GM12801 (cell line): ENCODE results near the gene KRT77.

Experiments
- CTCF ChIP-seq: IDR thresholded peaks from one replicate; pipeline ENCODE4 v1.5.1; 2011; ENCODE audit warnings: control low read depth; ENCODE audit not compliant: insufficient read length; ENCODE audit errors: extremely low read depth

The KRT77 gene

GRCh38 chr12:52698651-52699340 lies 4.5 kb downstream of the KRT77 start:
- no peak for TF ChIP-seq CTCF

DNA sequence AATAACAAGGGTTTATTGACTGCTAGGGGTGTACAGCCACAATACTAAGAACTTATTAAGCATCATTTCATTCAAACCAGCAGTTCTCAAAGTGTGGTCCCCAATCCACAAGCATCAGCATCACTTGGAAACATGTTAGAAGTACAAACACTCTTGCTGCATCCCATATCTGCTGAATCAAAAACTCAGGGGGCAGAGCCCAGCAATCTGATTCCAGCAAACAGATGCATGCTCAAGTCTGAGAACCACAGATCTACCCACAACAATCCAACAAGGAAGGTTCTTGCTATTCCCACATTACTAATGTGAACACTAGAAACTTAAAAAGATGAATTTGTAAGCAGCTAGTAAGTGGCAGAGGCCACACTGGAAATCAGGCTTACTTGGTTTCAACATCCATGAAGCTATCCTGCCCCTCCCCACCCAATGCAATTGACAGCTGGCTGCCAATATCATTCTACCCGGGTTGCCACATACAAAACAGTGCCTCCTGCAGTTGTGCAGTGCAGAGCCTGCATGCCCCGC lies 6.2 kb downstream of the KRT77 start:
- TF ChIP-seq CTCF = no peak

GRCh38 chr12:52696588-52696987 lies 6.7 kb downstream of the KRT77 start:
- TF ChIP-seq CTCF = no peak

DNA sequence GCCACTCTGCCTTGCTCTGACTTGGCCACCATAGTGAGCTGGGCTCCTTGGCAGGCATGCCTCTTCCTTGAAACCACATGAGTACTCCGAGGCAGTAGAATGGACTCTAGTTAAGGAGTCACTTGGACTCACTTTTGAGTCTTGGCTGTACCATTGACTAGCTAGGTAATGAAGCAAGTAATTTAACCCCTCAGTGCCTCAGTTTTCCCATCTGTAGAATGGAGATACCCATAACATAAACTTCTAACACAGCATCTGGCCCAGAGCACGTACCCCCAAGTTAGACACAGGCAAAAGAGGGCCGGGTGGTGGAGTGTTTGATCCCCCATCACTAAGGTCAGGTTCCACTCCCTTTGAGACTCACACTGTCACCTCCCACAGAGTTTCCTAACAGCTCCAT lies 8.3 kb downstream of the KRT77 start:
- no peak for TF ChIP-seq CTCF

DNA sequence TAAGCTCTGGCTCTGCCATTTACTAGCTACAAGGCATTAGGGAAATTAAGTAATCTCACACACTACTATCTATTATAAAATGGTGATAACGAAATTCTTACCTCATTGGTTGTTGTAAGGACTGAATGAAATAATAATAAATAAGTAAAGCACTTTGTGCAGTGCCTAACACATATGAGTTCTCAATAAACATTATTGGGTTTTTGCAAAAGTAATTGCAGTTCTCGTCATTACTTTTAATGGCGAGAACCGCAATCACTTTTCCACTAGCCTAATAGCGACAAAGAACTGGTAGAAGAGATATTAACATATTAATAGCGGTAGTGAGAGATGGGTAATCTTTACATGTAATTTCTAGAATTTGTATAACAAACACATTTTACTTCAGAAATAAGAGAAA lies 9.2 kb downstream of the KRT77 start:
- TF ChIP-seq CTCF = no peak

DNA sequence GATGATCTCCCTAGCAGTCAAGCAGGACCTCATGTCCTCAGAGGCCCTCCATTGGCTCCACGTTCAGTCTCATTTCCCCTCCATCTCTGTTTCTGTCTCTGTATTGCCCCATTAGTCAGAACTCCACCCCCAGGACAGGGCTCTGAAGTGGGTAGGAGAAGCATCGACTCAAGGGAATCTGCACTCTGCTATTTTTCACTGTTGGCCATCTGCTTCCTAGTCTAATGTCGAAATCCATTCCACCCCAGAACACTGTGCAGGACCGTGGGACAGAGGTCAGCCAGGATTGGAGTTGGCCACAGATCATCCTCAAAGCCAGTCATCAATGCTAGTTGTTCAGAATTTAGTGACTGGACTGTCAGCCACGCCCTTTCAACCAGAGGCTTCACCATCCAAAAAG lies 10.1 kb downstream of the KRT77 start:
- no peak for TF ChIP-seq CTCF

DNA sequence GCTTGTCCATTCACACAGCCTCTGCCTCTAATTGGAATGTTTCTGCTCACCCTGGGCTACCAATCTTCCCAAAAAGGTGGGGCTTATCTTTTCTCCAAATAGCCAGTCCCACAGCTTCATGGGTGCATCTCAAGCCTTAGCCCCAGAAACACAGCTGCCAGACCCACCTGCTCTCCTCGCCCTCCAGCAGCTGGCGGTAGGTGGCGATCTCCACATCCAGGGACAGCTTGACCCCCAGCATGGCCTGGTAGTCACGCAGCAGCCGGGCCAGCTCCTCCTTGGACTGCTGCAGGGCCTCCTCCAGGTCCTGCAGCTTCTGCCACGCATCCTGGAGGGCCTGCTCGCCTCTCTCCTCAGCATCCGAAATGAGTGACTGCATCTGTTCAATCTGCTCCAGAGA lies 11.1 kb downstream of the KRT77 start:
- TF ChIP-seq CTCF = no peak

- TF ChIP-seq CTCF = no peak
Measured at GRCh38 chr12:52691841-52692150, 11.5 kb downstream of the KRT77 start.
